PC-3 (cell line): ENCODE data around the gene CERK. TPM values are rescaled to one million over a fixed set of nuclear protein-coding genes. Genes with fewer than 3 reads are reported as not detected.
A peak's percentile ranks its signal among the peaks of the same experiment; 100 is the strongest.
"Not testable (repeated sequence)": the region's sequence is repeated elsewhere in the genome, so short reads cannot be mapped to it uniquely, and the experiment has no call there.

Experiments
- ATAC-seq: fragments of 200-7000 bp; cut with Tn5 transposase; 2 replicates; pipeline ENCODE4 v1.9.1; 2020; ENCODE audit warnings: mild to moderate bottlenecking, moderate library complexity
- BruUV-seq: library from RNA; stranded (reverse); fragments of 400-500 nt; replicated peaks from 2 replicates; lab custom pipeline; 2021; lab: Mats Ljungman, UMichigan
- CTCF ChIA-PET: fragments of 300-600 bp; sonication (Branson Sonifier 250); formaldehyde crosslinking; loops from one replicate; lab custom pipeline; 2022; ENCODE audit warnings: antibody characterized with exemption; lab: Charles Lee
- POLR2A ChIA-PET: fragments of 300-600 bp; sonication (Branson Sonifier 250); formaldehyde crosslinking; loops from one replicate; lab custom pipeline; 2022; ENCODE audit warnings: antibody characterized with exemption; ENCODE audit not compliant: unreplicated experiment; lab: Charles Lee
- DNase-seq: peaks from one replicate; pipeline ENCODE4 v3.0.0-alpha.2; 2015
- H2AFZ ChIP-seq: fragments of 300-600 bp; sonication (generic); 2 replicates; pipeline ENCODE4 v1.6.0; 2016; ENCODE audit warnings: antibody characterized with exemption, low read length
- H3F3A ChIP-seq: fragments of 300-600 bp; sonication (generic); one replicate; pipeline ENCODE4 v1.6.0; 2017; ENCODE audit warnings: antibody characterized with exemption, low read length, control low read depth, mild to moderate bottlenecking; ENCODE audit not compliant: unreplicated experiment
- H3K27ac ChIP-seq: fragments of 300-600 bp; sonication (generic); 2 replicates; pipeline ENCODE4 v1.5.1; 2016; ENCODE audit warnings: mild to moderate bottlenecking, low read length
- H3K27me3 ChIP-seq: fragments of 300-600 bp; sonication (generic); 2 replicates; pipeline ENCODE4 v1.6.1; 2016; ENCODE audit warnings: low read length, mixed read lengths
- H3K36me3 ChIP-seq: fragments of 300-600 bp; sonication (generic); 2 replicates; pipeline ENCODE4 v1.6.1; 2016; ENCODE audit warnings: low read depth, mixed run types, low read length, mixed read lengths
- H3K4me1 ChIP-seq: fragments of 300-600 bp; sonication (generic); 2 replicates; pipeline ENCODE4 v1.5.1; 2016; ENCODE audit warnings: low read length; ENCODE audit not compliant: insufficient read depth
- H3K4me2 ChIP-seq: fragments of 300-600 bp; sonication (generic); 2 replicates; pipeline ENCODE4 v1.6.0; 2016; ENCODE audit warnings: low read length
- H3K4me3 ChIP-seq: fragments of 300-600 bp; sonication (generic); 2 replicates; pipeline ENCODE4 v1.5.1; 2016; ENCODE audit warnings: mild to moderate bottlenecking, low read length, mixed read lengths
- H3K79me2 ChIP-seq: fragments of 300-600 bp; sonication (generic); 2 replicates; pipeline ENCODE4 v1.6.1; 2017; ENCODE audit warnings: low read length, mixed read lengths
- H3K9ac ChIP-seq: fragments of 300-600 bp; sonication (generic); 2 replicates; pipeline ENCODE4 v1.6.0; 2016; ENCODE audit warnings: mild to moderate bottlenecking, low read length
- H3K9me2 ChIP-seq: fragments of 300-600 bp; sonication (generic); replicated peaks from 2 replicates; pipeline ENCODE4 v1.6.1; 2016; ENCODE audit warnings: mixed run types, low read length, mixed read lengths
- H3K9me3 ChIP-seq: fragments of 300-600 bp; sonication (generic); 2 replicates; pipeline ENCODE4 v1.6.1; 2016; ENCODE audit warnings: low read length, mixed read lengths
- H4K20me1 ChIP-seq: fragments of 300-600 bp; sonication (generic); 2 replicates; pipeline ENCODE4 v1.6.1; 2016; ENCODE audit warnings: low read length, mixed read lengths
- CTCF ChIP-seq: fragments of 300-600 bp; sonication (generic); conservative IDR thresholded peaks from 2 replicates; pipeline ENCODE4 v1.5.1; 2017; ENCODE audit warnings: antibody characterized with exemption, low read depth, mild to moderate bottlenecking, low read length
- EZH2 ChIP-seq: fragments of 300-600 bp; sonication (generic); IDR thresholded peaks from one replicate; pipeline ENCODE4 v1.6.1; 2017; ENCODE audit warnings: antibody characterized with exemption, mild to moderate bottlenecking, low read length; ENCODE audit not compliant: unreplicated experiment
- EZH2phosphoT487 ChIP-seq: fragments of 300-600 bp; sonication (generic); IDR thresholded peaks from 2 replicates; pipeline ENCODE4 v1.6.1; 2018; ENCODE audit warnings: mild to moderate bottlenecking, antibody characterized with exemption, low read length, borderline replicate concordance
- intact Hi-C: fragments of 100-400 bp; cut with micrococcal nuclease; formaldehyde crosslinking; loops from 2 replicates; pipeline ENCODE4 v1.9.0; 2023
- total RNA-seq: library from RNA; depleted of rRNA; stranded (reverse); fragments of >200 nt; gene quantifications from 2 replicates; pipeline ENCODE4 v1.2.3, GENCODE V29; 2014

CERK gene
- total RNA-seq, 1 experiment from 2014 or later, result 21.6 TPM

- intact Hi-C loops, result no loop called here
- H2AFZ ChIP-seq, result no peak overlapping the region
- ChIA-PET CTCF (no interaction called here), POLR2A (no interaction called here)
- H3K36me3 ChIP-seq, result no peaks in the 10 kb centered on the region
- ATAC-seq (peak; percentile 92), DNase-seq (peak; percentile 86)
- H3K79me2 ChIP-seq, result no peaks in the 10 kb centered on the region
- peak overlapping the region; percentile 67 for H3K27ac ChIP-seq
- no peaks in the 10 kb centered on the region for H3F3A ChIP-seq
- no TSS peak for BruUV-seq
- TF ChIP-seq EZH2phosphoT487 (no peak), CTCF (no peak), EZH2 (no peak)
- H3K4me3 ChIP-seq, result no peak overlapping the region
- H3K4me1 ChIP-seq, result peaks cover 15% of the 10 kb centered on the region
- no peaks in the 10 kb centered on the region for H3K27me3 ChIP-seq
- no peaks in the 10 kb centered on the region for H3K9me2 ChIP-seq
- H3K9me3 ChIP-seq, result no peaks in the 10 kb centered on the region
- H4K20me1 ChIP-seq, result no peaks in the 10 kb centered on the region
- H3K9ac ChIP-seq, result peak overlapping the region; percentile 36; the same call in 1 of the 2 replicates
- H3K4me2 ChIP-seq, result peak overlapping the region; percentile 49
These were observed 88.6 kb downstream of the CERK start for GRCh38 chr22:46649141-46650077.

DNA sequence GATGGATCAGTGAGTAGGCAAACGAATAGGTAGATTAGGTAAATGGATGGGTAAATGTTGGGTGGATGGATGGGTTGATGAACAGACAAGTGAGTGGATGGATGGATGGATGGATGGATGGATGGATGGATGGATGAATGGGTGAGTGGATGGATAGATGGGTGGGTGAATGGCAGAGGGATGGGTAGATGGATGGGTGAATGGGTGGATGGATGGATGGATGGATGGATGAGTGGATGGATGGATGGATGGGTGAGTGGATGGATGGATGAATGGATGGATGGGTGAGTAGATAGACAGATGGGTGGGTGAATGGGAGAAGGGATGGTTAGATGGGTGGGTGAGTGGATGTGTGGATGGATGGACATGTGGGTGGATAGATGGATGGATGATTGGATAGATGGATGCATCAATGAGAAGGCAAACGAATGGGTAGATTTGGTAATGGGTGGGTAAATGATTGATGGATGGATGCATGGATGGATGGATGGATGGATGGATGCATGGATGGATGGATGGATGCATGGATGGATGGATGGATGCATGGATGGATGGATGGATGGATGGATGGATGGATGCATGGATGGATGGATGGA lies 89.7 kb downstream of the CERK start:
- H4K20me1 ChIP-seq, H3K9me2 ChIP-seq, intact Hi-C loops, H2AFZ ChIP-seq, H3K36me3 ChIP-seq, H3K27me3 ChIP-seq, DNase-seq, BruUV-seq, CTCF ChIA-PET, ATAC-seq, H3K9ac ChIP-seq, H3F3A ChIP-seq, H3K9me3 ChIP-seq, H3K79me2 ChIP-seq, H3K27ac ChIP-seq, H3K4me2 ChIP-seq, POLR2A ChIA-PET, H3K4me3 ChIP-seq: not testable (repeated sequence)
- peaks cover 15% of the 10 kb centered on the region for H3K4me1 ChIP-seq

DNA sequence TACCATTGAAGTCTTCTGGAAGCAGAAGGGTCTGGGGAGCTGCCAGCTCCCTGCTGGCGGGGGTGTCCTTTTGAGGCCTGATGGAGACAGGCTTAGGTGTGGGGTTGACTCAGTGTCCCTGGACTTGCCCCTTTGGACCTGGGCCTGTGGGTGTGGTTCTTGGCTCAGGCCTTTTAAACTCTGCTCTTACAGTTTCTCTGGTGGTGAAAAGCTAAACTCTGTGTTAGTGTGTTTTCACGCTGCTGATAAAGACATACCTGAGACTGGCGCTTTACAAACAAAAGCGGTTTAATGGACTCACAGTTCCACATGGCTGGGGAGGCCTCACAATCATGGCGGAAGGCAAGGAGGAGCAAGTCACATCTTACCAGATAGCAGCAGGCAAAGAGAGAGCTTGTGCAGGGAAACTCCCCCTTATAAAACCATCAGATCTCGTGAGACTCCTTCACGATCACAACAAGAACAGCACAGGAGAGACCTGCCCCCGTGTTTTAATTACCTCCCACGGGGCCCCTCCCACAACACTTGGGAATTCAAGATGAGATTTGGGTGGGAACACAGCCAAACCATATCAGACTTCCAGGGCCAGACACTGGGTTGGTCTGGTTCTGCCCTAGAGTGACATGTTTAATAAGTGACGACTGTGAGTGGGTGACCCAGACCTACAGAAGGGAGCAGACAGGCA lies 91.4 kb downstream of the CERK start:
- Histone ChIP-seq H3K27me3 (no peaks in the 10 kb centered on the region), H4K20me1 (no peaks in the 10 kb centered on the region), H3K36me3 (no peaks in the 10 kb centered on the region), H3K27ac (no peak overlapping the region), H3K9me2 (no peaks in the 10 kb centered on the region), H3K4me2 (no peak overlapping the region), H2AFZ (no peak overlapping the region), H3K4me1 (peaks cover 15% of the 10 kb centered on the region), H3K79me2 (no peaks in the 10 kb centered on the region), H3K4me3 (no peak overlapping the region), H3F3A (no peaks in the 10 kb centered on the region), H3K9me3 (no peaks in the 10 kb centered on the region), H3K9ac (no peak overlapping the region)
- POLR2A ChIA-PET, result no interaction called here
- CTCF ChIA-PET, result no interaction called here
- DNase-seq (no peak), ATAC-seq (no peak)
- no TSS peak for BruUV-seq
- TF ChIP-seq CTCF, result no peak
- TF ChIP-seq EZH2, result no peak
- TF ChIP-seq EZH2phosphoT487, result no peak
- intact Hi-C loops, result no loop called here

- not testable (repeated sequence) for H3K79me2 ChIP-seq
These were observed 95.1 kb downstream of the CERK start for GRCh38 chr22:46642840-46643480.

More at GRCh38 chr22:46642840-46643480, 95.1 kb downstream of the CERK start:
- H3K27ac ChIP-seq, ATAC-seq, BruUV-seq, DNase-seq, H3K27me3 ChIP-seq, H3K4me3 ChIP-seq, H3K9ac ChIP-seq, H3K9me3 ChIP-seq, POLR2A ChIA-PET, H2AFZ ChIP-seq, intact Hi-C loops, H3K4me1 ChIP-seq, H4K20me1 ChIP-seq, H3K4me2 ChIP-seq, H3K36me3 ChIP-seq, H3K9me2 ChIP-seq, H3F3A ChIP-seq, CTCF ChIA-PET: not testable (repeated sequence)
